Ureter (tissue), 1 donor: ENCODE results near the gene SLAIN2. TPM values are rescaled to one million over a fixed set of nuclear protein-coding genes. Genes with fewer than 3 reads are reported as not detected.
"Not testable (repeated sequence)": the region's sequence is repeated elsewhere in the genome, so short reads cannot be mapped to it uniquely, and the experiment has no call there.

Experiments
- DNase-seq: peaks from one replicate; pipeline ENCODE4 v3.0.0-alpha.2; 2020; ENCODE audit warnings: low spot score
- total RNA-seq: library from RNA; stranded (reverse); gene quantifications from one replicate; pipeline ENCODE4 v1.2.4, GENCODE V29; 2023
- donor health status: DM: yes; HTN: yes; CAD: no.

The SLAIN2 gene
- total RNA-seq, 1 donor from 2014 or later = 92.0 TPM

DNA sequence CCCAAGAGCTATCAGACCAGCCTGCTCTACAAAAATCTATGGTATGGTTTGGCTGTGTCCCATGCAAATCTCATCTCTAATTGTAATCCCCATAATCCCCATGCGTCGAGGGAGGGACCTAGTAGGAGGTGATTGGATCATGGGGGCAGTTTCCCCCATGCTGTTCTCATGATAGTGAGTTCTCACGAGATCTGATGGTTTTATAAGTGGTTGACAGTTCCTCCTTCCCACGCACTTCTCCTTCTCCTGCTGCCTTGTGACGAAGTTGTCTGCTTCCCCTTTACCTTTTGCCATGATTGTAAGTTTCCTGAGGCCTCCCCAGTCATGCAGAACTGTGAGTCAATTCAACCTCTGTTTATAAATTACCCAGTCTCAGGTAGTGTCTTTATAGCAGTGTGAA, 99.6 kb downstream of the SLAIN2 start:
- not testable (repeated sequence) for DNase-seq

DNA sequence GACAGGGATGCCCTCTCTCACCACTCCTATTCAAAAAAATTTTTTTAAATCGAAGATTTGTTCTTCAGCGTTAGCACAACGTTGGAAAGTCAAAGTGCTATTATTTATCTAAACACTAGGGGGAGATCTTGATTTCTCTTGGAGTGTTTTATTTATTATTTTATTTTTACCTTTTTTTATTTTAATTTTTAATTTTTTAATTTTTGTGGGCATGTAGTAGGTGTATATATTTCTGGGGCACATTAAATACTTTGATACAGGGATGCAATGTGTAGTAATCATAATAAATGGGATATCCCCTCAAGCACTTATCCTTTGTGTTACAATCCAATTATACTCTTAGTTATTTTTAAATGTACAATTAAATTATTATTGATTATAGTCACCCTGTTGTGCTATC, 104.4 kb downstream of the SLAIN2 start:
- DNase-seq = no peak

DNA sequence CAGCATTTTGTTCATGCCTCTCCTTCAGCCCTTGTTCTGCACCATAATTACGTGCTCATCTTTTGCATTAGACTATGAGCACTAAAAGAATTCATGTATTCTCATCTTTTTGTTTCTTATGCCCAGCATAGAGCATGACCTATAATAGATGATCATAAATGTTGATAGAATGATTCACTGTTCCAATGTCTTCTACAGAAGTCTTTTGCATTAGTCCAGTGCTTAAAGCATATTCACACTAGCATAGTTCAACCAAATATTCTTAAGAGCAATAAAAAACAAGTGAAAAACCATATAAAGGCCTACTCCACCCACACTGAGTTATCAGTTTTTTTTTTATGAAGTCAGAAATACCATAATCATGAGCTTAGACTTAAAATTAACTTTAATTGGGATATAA, 105.3 kb downstream of the SLAIN2 start:
- DNase-seq = no peak

DNA sequence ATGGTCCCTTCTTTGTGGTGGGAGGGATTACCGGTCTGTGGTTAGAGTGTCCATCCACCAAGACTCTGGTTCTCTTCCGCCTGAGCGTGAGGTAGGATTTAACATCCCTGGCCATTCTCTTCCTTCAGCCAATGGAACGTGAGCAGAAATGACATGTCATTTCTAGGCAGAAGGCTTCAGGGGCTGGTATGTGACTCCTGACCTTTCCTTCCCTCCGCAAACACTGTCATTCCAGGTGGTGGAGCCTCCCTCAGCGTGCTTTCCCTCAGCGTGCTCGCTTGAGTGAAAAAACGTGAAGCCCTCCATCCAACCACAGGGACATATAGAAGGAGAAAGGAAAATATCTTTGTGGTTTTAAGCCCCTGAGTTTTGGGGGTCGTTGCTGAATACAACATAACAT, 107.8 kb downstream of the SLAIN2 start:
- no peak for DNase-seq

DNA sequence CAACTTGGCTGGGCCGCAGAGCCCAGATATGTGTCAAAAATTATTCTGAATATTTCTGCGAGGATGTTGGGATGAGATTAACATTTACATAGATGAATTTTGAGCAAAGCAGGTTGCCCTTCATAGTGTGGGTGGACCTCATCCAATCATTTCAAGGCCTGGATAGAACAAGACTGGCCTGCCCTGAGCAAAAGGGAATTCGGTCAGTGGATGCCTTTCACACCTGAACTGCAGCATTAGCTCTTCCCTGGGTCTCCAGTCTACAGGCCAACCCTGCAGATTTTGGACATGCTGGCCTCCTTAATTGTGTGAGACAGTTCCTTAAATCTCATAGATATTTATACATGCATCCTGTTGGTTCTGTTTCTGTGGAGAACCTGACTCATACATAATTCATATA, 109.4 kb downstream of the SLAIN2 start:
- no peak for DNase-seq

DNA sequence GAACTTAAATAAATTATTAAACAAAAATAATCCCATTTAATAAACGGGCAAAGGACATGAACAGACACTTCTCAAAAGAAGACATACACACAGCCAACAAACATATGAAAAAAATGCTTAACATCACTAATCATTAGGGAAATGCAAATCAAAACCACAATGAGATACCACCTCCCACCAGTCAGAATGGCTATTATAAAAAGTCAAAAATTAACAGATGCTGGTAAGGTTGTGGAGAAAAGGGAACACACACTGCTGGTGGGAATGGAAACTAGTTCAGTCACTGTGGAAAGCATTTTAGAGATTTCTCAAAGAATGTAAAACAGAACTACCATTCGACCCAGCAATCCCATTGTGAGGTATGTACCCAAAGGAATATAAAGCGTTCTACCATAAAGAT, 110.3 kb downstream of the SLAIN2 start:
- DNase-seq = not testable (repeated sequence)

DNA sequence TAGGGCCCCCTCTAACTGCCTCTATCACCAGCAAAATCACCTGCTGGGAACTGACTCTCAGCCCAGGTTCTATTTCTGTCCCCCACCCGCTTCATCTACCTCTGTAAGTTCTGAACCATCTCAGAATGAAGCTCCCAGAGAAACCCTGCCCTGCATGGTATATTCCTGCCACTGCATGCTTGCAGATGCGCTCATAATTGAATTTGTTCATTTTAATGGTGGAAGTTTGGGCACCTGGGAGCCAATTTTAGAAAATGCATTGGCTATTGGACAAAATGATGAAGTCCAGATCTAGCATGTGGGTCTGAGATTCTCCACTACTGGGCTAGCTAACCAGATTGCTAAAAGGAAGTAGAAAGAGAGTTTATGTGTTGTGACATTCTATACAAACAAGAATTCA, 113.3 kb downstream of the SLAIN2 start:
- no peak for DNase-seq

DNA sequence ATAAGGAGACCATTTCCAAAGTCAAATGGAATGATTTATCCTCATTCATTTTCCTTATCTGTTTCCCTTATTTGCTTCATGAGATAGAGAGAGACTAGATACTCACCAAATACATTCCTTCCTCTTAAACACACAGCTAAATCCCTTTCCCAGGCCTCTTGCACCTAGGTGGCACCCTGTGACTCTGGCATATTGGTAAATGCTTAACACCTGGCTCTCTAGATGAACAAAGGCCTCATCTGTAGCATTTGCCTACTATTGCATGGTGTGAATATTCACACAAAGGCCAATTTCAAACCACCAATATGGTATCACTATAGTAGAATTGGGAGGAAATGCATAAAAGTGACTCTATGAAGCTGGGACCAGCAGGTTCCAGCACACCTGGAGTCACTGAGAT, 119.7 kb downstream of the SLAIN2 start:
- no peak for DNase-seq

DNA sequence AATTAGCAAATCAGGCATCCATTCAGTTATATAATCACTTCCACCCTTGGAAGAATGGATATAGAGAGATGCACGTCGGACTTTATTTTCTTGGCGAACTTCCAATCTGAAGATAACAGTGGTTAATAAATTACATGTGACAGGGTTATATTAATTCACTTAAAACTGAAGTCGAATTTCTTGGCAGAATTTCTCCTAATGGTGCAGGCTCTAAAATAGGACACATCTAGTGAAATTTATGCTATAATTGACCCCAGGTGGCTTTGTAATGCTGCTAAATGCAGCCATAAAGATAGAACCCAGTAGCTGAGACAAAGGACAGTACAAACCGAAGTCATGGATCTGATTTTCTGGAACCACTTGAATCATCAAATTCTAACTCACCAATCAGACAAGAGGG, 121.0 kb downstream of the SLAIN2 start:
- DNase-seq = no peak

DNA sequence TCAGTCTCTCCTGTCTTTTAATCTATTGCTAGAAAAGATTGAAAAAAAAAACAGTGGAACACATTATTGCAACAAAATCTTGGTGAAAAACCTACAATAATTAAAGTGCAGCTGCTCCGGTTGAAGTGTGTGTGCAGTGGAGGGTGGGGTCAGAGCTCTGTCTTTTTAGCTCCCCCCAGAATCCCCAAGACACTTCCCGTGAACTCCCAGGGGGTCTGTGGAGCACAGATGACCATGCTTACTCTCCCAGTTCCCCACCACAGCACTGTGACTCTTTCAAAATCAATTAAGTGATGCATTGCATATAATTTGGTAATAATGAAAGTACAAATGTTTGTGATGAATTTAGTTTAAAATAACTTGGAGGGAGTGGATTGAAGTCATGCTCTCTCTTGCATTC, 126.1 kb downstream of the SLAIN2 start:
- DNase-seq = no peak

DNA sequence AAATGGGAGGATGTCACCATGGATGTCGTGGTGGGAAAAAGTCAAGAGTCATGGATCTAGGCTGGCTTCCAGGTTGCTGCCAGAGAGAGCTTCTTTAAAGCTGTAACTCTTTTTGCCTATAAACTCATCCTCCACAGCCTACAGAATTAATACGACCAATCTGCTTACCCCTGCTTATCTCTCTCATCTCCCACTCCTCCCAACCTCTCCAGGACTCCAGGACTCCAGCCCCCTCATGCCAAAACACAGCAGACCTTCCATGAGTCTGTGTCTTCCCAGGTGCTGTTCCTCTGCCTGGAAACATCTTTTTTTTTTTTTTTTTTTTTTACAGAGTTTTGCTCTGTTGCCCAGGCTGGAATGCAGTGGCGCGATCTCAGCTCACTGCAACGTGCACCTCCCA, 126.6 kb downstream of the SLAIN2 start:
- no peak for DNase-seq

DNA sequence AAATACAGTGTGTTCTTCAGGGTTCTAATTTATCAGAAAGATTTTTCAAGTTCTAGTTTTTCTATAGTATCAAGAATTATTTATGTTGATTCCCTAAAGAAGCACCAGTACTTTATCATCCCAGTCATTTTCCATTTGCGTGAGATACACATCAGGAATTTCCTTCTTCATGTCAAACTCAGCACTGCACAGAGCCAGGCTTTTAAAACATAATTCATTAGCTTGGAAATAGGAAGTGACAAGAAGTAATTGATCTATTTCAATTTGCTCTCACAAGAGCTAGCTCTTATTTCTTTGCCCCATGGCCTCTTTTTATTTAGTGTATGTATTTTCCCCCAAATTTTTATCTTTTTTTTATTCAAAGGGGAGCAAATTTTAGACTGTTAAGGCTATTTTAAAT, 128.8 kb downstream of the SLAIN2 start:
- no peak for DNase-seq

DNA sequence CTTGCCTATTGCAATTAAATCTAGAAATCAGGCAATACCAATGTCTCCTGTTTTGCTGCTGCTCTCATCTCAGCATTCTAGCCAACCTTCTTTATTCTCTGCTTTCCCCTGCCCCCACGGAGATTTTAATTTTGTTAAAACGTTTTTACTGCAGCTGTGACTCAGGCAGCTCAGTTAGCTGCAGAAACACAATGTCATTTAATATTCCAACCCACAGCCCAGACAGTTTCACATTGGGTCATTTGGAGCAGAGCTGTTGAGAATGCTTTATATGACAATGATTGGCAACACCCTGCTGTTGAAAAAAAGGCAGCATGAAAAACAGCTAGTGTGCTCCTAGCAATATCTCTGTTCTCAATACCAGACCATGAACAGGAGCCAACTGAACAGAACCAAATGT, 129.2 kb downstream of the SLAIN2 start:
- DNase-seq = no peak

DNA sequence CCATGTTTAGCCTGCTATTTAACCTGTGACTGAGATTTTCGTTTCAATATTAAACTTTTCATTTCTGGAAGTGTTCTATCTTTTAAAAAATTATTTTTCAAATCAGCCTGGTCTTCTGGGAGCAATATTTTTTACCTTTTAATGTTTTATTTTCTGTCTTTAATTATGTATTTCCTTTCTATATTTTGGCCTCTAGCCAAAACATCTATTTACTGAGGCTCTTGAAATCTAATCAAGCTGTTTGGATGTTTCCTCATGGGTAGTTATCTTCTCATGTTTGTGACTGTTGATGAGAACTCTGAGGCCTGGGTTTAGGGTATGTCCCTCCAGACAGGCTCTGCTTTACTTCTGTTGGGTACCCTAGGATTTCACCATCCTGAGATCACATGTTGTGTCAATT, 131.5 kb downstream of the SLAIN2 start:
- DNase-seq = no peak

DNA sequence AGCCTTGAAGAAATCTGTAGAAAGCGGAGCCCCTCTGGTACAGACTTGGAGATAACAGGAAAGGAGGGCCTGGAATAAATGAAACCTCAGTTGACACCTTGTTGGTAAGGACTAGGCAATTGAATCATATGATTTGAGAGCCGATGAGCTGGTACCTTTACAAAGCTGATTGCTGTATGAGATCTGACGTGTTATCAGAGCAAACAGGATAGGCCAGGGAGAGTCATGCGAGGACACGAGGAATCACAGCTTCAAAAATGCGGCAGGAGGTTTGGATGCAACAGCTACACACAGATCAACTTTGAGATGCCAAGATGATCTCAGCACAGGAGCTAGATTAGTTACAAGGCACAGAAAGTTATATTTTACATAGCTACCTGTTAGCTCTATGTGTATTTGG, 134.4 kb downstream of the SLAIN2 start:
- DNase-seq = no peak

Other genes starting within 250 kb of the SLAIN2 start
- 7.8 TPM for gene TXK, start 207.3 kb upstream of the SLAIN2 start, total RNA-seq
- gene TEC, start 71.7 kb upstream of the SLAIN2 start, total RNA-seq = 3.4 TPM
- not detected for gene SLC10A4, start 141.8 kb downstream of the SLAIN2 start, total RNA-seq
- not detected for gene ZAR1, start 148.7 kb downstream of the SLAIN2 start, total RNA-seq